Skin epidermis (tissue), 12 donors: ENCODE data around the gene UFC1.

Experiments used
- H3K27ac ChIP-seq, 21 experiments: fragments of 200-600 bp; sonication (generic) in 11 of 21; one replicate each; pipeline ENCODE4 v1.5.0; 2020; ENCODE audit warnings: mild to moderate bottlenecking in 3 of 21, inconsistent platforms in 2 of 21, moderate library complexity in 2 of 21
- H3K4me3 ChIP-seq, 7 experiments: fragments of 200-600 bp; sonication (generic) in 2 of 7; one replicate each; pipeline ENCODE4 v1.5.0; 2020; ENCODE audit warnings: inconsistent platforms in 2 of 7, mild to moderate bottlenecking in 2 of 7, moderate library complexity in 1 of 7

The UFC1 gene

DNA sequence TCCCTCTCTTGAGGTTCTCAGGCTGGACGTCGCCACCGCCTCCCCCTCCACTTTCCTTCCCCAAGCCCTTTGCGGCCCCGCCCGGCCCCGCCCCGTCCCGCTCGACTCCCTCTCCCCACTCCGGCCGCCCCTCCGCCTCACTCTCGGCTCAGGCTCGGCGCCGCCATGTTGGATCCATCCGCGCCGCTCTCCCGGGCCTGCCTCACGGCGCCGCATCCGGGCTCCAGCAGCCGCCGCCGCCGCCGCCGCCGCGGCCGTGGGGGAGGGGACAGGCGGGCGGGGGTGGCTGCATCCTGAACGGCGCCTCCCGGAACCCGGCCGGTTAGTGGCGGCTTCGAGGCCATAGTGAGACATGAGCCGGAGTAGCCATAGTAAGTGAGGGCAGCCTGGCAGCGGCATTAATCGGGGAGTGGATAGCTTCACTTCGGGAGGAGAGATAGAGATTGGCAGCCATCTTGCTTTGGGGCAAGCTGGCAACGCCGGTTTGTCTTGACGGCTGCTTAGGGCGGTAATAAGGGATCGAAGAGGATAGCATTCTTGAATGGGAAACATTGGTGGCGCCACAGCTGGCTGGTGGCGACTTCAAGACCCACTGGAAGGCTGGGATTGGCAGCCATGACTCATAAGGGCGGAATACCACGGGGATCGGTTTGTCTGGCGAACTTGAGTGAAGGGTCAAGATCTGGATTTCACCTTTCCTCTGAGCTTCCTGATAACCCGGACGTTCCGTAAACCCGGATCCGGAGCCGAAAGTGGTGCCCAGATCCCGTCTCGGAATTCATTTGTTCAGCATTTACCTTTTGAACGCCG is 21.2 kb upstream of the UFC1 start, which contains the start of gene DEDD:
TSS of gene DEDD (minus strand) at position 258 of the 810 bp plus-strand sequence. CDS start 8,205 bp downstream, outside the sequence.
- peak within 1 kb of the TSS; percentile 90 to 99 (median 97) for H3K27ac ChIP-seq
- H3K4me3 ChIP-seq, result peak within 1 kb of the TSS; percentile 58 to 81 (median 74)

- peak overlapping the region; percentile 58 to 81 (median 74) for H3K4me3 ChIP-seq
- H3K27ac ChIP-seq, result peak overlapping the region; percentile 90 to 99 (median 97)
Observed at GRCh38 chr1:161133220-161133740, 20.5 kb upstream of the UFC1 start.

GRCh38 chr1:161137881-161138280 is 15.9 kb upstream of the UFC1 start:
- H3K4me3 ChIP-seq, result no peak overlapping the region
- H3K27ac ChIP-seq, result peak overlapping the region in 1 of 21 experiments; percentile 17

DNA sequence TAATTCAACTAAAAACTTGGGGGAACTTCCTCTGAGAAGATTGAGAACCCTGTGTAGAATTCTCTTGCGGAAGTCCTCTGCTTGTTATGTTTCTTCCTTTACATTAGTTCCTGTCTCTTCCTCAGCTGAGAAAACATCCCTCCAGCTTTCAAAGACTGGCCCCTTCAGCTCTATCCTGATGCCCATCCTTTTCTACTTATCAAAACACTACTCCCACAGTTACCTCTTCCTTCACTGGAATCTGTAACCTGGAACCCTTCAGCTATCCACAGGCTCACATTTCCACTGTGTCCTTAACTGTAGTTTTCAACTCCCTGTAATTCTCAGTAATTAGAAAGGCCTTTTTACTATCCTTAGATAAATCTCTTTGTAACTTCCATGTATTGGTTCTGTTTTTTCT is 15.3 kb upstream of the UFC1 start:
- H3K4me3 ChIP-seq, result no peak overlapping the region
- H3K27ac ChIP-seq, result peak overlapping the region in 3 of 21 experiments; percentile 2 to 24 (median 18)

DNA sequence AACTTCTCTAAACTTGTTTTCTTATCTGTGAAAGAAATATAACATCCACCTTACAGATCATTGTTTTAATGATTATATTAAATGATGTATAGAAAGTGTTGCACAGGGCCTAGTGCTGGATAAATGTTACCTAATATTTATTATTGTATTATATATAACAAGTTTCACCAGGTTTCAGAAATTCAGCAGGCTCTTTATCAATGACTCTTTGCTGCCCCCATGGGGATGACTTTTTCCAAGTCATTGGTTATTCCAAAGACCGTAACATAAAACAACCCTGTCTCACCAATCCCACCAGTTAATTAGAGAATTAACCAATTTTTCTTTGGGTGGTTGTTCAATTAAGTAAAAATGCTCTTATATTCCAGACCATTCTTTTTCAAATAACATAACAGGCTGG is 14.0 kb upstream of the UFC1 start:
- Histone ChIP-seq H3K27ac (no peak overlapping the region), H3K4me3 (no peak overlapping the region)

DNA sequence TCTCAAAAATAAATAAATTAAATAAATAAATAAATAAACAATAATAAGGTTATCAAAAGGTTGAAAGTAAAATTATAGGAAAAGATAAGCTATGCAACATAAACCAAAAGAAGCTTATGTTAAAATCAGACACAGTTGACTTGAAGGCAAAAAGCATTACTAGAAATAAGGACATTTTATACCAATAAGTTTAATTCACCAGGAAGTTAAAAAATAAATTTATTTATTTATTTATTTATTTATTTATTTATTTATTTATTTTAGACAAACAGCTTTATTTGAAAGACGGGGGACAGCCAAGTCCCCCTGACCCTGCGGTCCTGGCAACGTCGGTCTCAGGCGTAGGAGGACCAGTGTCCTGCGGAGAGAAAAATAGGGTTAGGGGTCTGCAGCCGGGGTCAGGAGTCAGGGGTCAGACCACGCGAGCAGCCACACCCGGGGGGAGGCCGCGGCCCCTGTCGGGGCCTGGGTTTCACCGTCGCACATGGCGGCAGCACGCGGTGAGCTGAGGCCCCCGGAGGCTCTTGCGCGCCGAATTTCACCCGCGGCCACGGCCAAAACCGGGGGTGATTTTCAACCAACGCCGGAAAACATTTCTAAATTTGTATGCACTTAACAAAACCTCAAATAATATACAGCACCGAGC is 12.9 kb upstream of the UFC1 start:
- no peak overlapping the region for H3K4me3 ChIP-seq
- H3K27ac ChIP-seq, result no peak overlapping the region

DNA sequence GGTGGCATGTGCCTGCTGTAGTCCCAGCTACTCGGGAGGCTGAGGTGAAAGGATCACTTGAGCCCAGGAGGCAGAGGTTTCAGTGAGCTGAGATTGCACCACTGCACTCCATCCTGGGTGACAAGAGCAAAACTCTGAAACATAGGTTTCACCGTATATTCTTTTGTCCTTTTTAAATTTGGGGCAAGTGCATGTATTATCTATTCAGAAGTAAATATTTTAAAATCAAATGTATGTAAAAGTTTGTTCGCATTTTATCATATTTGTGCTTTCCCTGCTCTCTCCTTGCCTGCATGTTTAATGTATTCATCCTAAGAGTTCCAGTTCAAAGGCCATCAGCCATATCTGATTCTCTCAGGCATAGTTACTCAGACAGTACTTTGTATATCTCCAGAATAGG is 7.9 kb upstream of the UFC1 start:
- Histone ChIP-seq H3K27ac (no peak overlapping the region), H3K4me3 (no peak overlapping the region)

GRCh38 chr1:161153176-161153575 is 602 bp upstream of the UFC1 start:
- Histone ChIP-seq H3K27ac (peak overlapping the region in 20 of 21 experiments; percentile 86 to 99 (median 95)), H3K4me3 (peak overlapping the region; percentile 49 to 77 (median 69))

DNA sequence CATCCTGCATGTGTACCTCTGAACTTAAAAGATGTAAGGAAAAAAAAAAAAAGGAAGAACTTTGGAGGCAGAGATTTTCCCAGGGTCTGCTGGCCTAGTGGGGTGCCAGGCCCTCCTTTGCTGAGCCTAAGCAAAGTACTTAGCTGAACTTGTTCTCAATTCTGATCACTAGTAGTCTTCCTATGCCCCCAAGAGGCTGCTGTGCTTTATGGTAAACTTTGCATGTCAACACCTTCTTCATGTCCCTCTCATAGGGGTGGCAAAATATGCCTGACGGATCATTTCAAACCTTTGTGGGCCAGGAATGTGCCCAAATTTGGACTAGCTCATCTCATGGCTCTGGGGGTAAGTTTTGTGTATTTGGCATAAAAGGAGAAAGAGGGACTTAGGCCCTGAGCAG is 4.1 kb downstream of the UFC1 start:
- Histone ChIP-seq H3K4me3 (no peak overlapping the region), H3K27ac (peak overlapping the region in 1 of 21 experiments; percentile 94)

GRCh38 chr1:161158316-161159010 is 4.7 kb downstream of the UFC1 start:
- Histone ChIP-seq H3K27ac (peak overlapping the region in 20 of 21 experiments; percentile 77 to 98 (median 96)), H3K4me3 (peak overlapping the region in 5 of 7 experiments; percentile 70 to 99 (median 86))

DNA sequence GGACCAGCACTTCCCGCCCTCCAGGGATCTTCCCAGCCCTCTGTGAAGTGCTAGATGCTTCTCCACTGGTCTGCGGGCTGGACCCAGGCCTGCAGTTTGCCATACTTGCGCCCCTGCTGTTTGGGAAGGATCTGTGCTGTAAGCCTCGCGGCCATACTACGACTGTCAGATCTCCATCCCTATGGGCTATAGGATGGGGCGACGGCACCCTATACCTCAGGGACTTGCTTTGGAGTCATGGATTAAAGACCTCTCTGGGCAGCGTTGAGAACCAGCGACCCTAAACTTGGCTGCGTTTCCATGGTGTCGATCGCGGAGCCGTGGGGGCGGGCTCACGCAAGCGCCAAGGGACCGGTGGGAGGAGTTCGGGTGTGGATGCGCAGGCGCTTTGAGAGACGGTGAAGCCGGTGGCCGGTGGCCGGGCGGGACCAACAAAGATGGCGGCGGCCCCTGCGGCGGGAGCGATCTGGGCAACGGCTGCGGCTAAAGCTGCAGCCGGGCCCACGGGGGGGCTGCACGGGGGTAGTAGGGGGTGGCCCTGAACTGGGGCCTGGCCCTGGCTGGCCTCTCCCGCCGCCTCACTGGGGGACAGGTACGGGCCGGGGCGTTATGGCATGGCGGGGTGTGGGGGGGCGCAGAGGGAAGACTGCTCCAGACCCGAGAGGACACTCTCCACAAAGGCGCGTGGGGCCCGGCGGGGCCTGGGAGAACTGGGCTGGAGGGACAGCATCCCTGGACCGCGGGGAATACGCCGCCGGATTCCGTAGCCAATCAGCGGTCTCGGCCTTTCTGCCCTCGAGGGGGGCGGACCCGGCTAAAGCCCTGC is 5.5 kb downstream of the UFC1 start, which contains the start of gene USP21:
TSS of gene USP21 (plus strand) at position 414 of the 826 bp plus-strand sequence. CDS start 1,141 bp downstream, outside the sequence.
- peak within 1 kb of the TSS; percentile 63 to 98 (median 95) for H3K27ac ChIP-seq
- peak within 1 kb of the TSS; percentile 70 to 99 (median 92) for H3K4me3 ChIP-seq

DNA sequence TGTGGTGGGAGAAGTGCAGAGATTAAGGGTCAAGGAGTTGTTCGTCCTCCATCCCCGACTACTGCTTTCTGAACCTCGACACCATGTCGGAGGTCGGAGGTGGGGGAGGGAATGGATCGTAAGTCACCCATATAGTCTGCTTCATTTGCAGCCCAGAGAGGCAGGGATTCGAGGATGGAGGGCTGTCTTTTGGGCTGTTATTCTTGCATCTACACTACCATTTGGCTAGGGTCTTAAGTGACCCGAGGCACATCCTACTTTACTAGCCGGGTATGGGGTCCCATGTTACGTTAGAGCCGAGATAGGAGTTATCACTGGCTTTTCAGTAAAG is 6.1 kb downstream of the UFC1 start:
- H3K27ac ChIP-seq, result peak overlapping the region in 20 of 21 experiments; percentile 77 to 98 (median 96)
- H3K4me3 ChIP-seq, result peak overlapping the region; percentile 70 to 99 (median 92)

- Histone ChIP-seq H3K27ac (peak overlapping the region in 4 of 21 experiments; percentile 10 to 95 (median 69)), H3K4me3 (no peak overlapping the region)
Observed at GRCh38 chr1:161160671-161161145, 6.9 kb downstream of the UFC1 start.

DNA sequence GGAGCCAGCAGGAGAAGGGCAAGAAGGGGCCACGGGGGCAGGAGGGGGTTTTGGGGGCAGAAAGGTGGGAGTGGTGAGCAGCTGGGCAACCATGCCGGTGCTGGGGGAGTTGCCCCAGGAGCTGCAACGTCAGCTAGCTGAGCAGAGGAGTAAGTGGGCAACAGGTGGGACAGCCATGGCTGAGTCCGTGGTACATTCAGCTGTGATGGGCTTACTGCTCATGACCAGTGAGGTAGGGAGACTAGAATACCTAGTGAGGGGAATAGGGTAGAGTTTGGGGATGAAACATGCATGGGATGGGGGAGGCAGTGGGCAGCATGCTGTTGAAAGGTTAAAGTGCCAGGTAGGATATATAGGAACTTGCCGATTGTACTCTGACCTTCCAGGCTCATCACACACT is 7.9 kb downstream of the UFC1 start:
- Histone ChIP-seq H3K4me3 (no peak overlapping the region), H3K27ac (peak overlapping the region in 5 of 21 experiments; percentile 2 to 44 (median 17))

DNA sequence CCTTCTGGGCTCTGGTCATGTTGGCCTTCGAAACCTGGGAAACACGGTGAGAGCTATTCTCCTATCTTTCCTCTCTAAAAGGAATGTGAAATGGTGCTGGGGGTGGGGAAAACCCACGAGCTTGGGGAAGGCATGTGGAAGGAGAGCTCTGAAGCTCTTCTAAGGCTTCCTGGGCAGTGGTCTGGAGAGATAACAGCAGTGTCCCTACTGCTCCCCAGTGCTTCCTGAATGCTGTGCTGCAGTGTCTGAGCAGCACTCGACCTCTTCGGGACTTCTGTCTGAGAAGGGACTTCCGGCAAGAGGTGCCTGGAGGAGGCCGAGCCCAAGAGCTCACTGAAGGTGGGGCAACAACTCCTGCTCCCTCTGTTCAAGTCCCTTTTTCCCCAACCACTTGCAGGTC is 8.3 kb downstream of the UFC1 start:
- no peak overlapping the region for H3K4me3 ChIP-seq
- peak overlapping the region in 4 of 21 experiments; percentile 2 to 52 (median 14) for H3K27ac ChIP-seq

DNA sequence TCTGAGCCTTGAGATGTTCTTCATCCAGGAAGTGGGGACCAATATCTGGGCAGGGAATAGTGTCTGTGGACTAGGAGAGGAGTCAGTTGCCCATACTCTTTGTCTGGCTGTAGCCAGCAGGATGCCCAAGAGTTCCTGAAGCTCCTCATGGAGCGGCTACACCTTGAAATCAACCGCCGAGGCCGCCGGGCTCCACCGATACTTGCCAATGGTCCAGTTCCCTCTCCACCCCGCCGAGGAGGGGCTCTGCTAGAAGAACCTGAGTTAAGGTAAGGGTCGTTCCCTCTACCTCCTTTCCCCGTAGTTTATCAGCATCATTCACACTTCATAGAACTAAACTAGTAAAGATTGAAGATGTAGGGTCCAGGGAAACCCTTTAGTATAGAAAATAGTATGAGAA is 9.0 kb downstream of the UFC1 start:
- peak overlapping the region in 1 of 21 experiments; percentile 52 for H3K27ac ChIP-seq
- no peak overlapping the region for H3K4me3 ChIP-seq

- peak overlapping the region in 3 of 21 experiments; percentile 3 to 94 (median 9) for H3K27ac ChIP-seq
Observed at GRCh38 chr1:161163793-161164192, 10.0 kb downstream of the UFC1 start.

GRCh38 chr1:161164901-161165610 is 11.3 kb downstream of the UFC1 start:
- Histone ChIP-seq H3K27ac (peak overlapping the region; percentile 37 to 94 (median 87)), H3K4me3 (peak overlapping the region in 4 of 7 experiments; percentile 43 to 66 (median 60))

More at GRCh38 chr1:161163793-161164192, 10.0 kb downstream of the UFC1 start:
- H3K4me3 ChIP-seq, result no peak overlapping the region
